WTC11 (cell line): ENCODE data around the gene RGS19.

ENCODE experiments used
- CREM ChIP-seq: sonication (generic); formaldehyde crosslinking; IDR thresholded peaks from 2 replicates; pipeline ENCODE4 v1.8.1; 2022; ENCODE audit warnings: mild to moderate bottlenecking, missing genetic modification reagents, moderate library complexity
- TF ChIP-seq, protein P1 (sequence below): sonication (generic); formaldehyde crosslinking; IDR thresholded peaks from 2 replicates; pipeline ENCODE4 v1.8.1; 2023; ENCODE audit warnings: mild to moderate bottlenecking, missing genetic modification reagents, moderate library complexity

DNA sequence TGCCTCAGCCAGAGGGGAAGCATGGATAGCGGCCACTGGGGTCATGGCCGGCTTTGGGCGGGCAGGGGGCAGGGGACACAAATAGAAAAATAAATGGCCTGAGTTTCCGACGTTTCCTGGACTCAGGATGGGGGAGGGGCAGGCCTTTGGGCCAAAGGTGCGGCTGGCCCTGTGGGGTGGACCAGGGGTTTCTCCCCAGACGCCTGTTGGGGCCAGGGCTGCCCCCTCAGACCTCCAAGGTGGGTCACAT, 22.8 kb downstream of the RGS19 start:
- TF ChIP-seq, protein P1, sequence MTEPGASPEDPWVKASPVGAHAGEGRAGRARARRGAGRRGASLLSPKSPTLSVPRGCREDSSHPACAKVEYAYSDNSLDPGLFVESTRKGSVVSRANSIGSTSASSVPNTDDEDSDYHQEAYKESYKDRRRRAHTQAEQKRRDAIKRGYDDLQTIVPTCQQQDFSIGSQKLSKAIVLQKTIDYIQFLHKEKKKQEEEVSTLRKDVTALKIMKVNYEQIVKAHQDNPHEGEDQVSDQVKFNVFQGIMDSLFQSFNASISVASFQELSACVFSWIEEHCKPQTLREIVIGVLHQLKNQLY (CRISPR knock-in tag) = no peak
- TF ChIP-seq CREM (CRISPR knock-in tag) = no peak
